ENCODE data around the gene WDR3. TPM values are rescaled to one million over a fixed set of nuclear protein-coding genes. Genes with fewer than 3 reads are reported as not detected.

WDR3 gene
- total and polyA plus RNA-seq, 2 donors (not counting 3 experiments of a cell fraction or from before 2014, with no cell fraction given): 12.4 to 27.7 TPM

DNA sequence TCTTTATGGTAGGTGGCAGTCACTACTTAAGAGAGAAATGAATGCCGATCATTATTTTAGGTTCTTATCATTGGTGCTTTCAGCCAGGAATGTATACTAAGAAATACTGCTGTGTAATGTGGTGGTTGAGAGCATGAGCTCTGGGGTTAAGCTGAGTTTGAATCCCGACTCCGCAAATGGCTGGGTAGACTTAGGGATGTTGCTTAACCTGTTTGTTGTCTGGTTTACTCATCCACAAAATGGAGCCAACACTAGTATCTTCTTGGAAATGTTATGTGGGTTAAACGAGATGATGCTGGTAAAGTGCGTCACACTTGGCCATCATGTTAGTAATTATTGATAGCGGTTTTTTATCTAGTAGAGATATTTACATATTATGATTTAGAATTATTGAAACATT, 83.8 kb downstream of the WDR3 start:
- H3K36me3 ChIP-seq (ENCODE audit: control insufficient read depth in 2 of 2, extremely low read depth in 1 of 2, insufficient read depth in 2 of 2, low read length in 2 of 2): no peaks in the 10 kb centered on the region
- H3K9me1 ChIP-seq (replicated peaks; ENCODE audit: control insufficient read depth, extremely low read depth, insufficient read depth, low read length): no peaks in the 10 kb centered on the region
- TF ChIP-seq POLR2AphosphoS5 (IDR thresholded peaks at IDR 0.05; ENCODE audit: insufficient read depth, low read depth, low read length) (no peak), JUN (IDR thresholded peaks at IDR 0.05; ENCODE audit: borderline replicate concordance, insufficient read depth, insufficient read length, low read depth) (no peak), POLR2A (IDR thresholded peaks at IDR 0.05; ENCODE audit: low read depth, low read length) (no peak), FOS (IDR thresholded peaks at IDR 0.05; ENCODE audit: borderline replicate concordance, insufficient read depth, low read length) (no peak), MYC (IDR thresholded peaks at IDR 0.05; ENCODE audit: low read depth, low read length) (no peak), CTCF (IDR thresholded peaks at IDR 0.05; ENCODE audit: extremely low read depth in 1 of 2, insufficient read depth in 1 of 2, low read depth in 1 of 2, low read length in 2 of 2) (no peak), GATA2 (IDR thresholded peaks at IDR 0.05; ENCODE audit: insufficient read depth, insufficient read length, low read depth, low read length) (no peak), EZH2 (IDR thresholded peaks at IDR 0.05; ENCODE audit: borderline replicate concordance, low read depth, low read length, severe bottlenecking) (no peak)
- TF ChIP-seq, protein P1, sequence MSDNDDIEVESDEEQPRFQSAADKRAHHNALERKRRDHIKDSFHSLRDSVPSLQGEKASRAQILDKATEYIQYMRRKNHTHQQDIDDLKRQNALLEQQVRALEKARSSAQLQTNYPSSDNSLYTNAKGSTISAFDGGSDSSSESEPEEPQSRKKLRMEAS (IDR thresholded peaks at IDR 0.05; ENCODE audit: insufficient read depth, insufficient read length): no peak
- H3K79me2 ChIP-seq (ENCODE audit: control insufficient read depth, insufficient read depth, low read length): no peaks in the 10 kb centered on the region
- H3K9ac ChIP-seq (replicated peaks; ENCODE audit: extremely low read depth, insufficient read depth, low read length): no peak overlapping the region
- no peaks in the 10 kb centered on the region for H4K20me1 ChIP-seq (replicated peaks; ENCODE audit: control insufficient read depth, extremely low read depth, insufficient read depth, low read length)
- no peak overlapping the region for H2AFZ ChIP-seq (ENCODE audit: low read depth, low read length)
- CTCF ChIA-PET: interaction anchor here (0.9 kb wide), 1 partner anchor 16 kb away, joined by 4 read pairs; no protein-coding TSS in a partner anchor
- no peak overlapping the region for H3K4me3 ChIP-seq (replicated peaks in 1 of 3; ENCODE audit: insufficient read depth in 1 of 3, low read depth in 1 of 3, low read length in 3 of 3)
- BruUV-seq (replicated peaks): no TSS peak
- H3K27ac ChIP-seq (ENCODE audit: insufficient read depth, low read depth, low read length): no peak overlapping the region
- DNase-seq (ENCODE audit: low read depth, low spot score): no peak
- H3K4me1 ChIP-seq (ENCODE audit: control insufficient read depth, extremely low read depth, insufficient read depth, low read length): no peaks in the 10 kb centered on the region
- POLR2A ChIA-PET: no interaction called here
- no peaks in the 10 kb centered on the region for H3K27me3 ChIP-seq (ENCODE audit: control insufficient read depth in 2 of 2, insufficient read depth in 2 of 2, low read length in 2 of 2)
- dilution Hi-C loops (cut with MboI; ENCODE audit: extremely low pct_ligation_motif_present, low sequenced_read_pairs): no loop called here
- FAIRE-seq: no peak
- H3K4me2 ChIP-seq (ENCODE audit: insufficient read depth, low read length): no peak overlapping the region
- intact Hi-C loops (cut with micrococcal nuclease): no loop called here
- no peaks in the 10 kb centered on the region for H3K9me3 ChIP-seq (replicated peaks; ENCODE audit: control insufficient read depth, insufficient read depth, low read length)

Measured in endothelial cell of umbilical vein (primary cell).